ENCODE data around the gene CIT. TPM values are rescaled to one million over a fixed set of nuclear protein-coding genes. Genes with fewer than 3 reads are reported as not detected.
A peak's percentile ranks its signal among the peaks of the same experiment; 100 is the strongest.

The CIT gene
- total RNA-seq, 1 donor from 2014 or later: 1.8 TPM

DNA sequence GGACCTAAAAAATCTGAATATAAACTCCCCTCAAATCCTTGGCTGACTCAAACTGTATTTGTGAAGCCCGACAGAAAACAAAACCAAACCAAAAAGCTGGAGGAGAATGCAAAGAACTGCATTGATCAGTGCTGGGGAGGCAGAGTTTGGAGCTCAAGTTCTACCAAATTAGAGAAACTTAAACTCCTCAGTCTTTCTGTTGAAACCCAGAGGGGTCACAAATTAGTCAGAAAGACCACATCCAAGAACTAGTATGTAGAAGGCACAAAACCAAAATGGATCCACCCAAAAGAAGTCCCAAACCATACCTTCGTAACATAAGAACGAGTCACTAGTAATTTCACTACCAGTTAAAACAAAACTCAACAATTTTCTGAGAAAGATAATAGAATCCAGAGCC lies 224.5 kb downstream of the CIT start:
- no peak for DNase-seq (ENCODE audit: low read depth in 2 of 2)

DNA sequence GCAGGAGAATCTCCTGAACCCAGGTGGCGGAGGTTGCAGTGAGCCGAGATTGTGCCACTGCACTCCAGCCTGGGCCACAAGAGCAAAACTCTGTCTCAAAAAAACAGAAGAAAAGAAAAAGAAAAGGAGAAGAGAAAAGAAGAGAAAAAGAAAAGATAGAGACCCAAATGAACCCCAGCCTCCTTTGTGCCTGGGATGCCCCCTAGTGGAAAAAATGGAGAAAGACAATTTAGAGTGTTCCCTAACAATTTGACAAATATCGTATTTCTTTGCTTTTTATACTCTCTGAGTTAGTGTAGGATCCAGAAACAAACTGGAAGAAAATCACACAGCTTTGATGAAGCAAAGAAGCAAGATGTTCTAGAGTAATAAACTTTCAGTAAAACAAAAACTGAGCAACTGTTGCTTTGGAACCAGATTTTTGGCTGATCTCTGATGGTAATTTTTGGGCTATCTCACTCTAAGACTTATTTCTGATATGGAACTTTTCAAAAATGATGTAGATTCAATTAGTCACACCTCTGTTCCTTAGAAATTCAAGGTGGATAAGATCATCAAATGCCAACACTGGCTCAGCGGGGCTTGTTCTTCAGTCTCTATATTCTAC lies 227.8 kb downstream of the CIT start:
- DNase-seq (ENCODE audit: low read depth in 2 of 2): peak in 1 of 2 donors; percentile 29

DNA sequence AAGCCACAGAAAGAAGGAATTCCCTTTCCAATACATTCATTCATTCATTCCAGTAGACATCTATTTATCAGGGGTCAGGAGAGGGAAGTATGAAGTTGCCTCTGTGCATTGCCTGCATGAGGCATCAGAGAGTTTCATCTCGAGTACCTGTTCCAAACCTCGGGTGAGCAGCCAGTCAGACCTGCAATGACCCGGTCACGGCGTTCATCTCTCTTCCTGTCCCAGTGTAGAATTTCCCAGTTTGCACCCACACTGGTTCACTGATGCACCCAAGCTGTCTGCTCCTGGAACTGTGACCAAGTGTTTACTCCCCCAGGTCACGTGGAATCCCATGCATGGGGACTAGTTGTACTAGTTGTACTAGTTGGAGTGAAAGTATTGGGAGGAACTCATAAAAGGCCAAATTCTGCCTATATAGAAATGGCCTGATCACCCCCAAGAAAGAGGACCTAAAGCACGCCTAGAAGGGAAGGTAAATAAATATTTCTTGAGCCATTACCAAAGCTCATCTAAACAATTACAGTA lies 231.5 kb downstream of the CIT start:
- DNase-seq (ENCODE audit: low read depth in 2 of 2): no peak

DNA sequence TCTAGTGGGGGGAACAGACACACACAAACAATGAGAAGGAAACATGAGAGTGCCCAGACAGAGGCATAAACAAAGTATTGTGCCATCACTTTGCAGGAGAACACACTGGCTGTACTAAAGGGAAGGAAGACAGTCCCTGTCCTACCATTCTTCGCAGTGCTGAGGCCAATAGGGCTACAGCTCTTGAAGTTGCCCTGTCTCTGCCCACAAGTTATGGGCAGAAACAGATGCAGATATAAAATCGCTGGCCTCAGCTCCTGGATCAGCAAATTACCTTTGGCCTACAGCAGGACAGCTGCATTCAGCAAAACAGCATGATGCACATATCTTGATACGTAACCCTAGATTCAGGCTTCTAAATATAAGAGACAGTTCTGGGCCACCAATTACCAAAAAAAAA lies 232.2 kb downstream of the CIT start:
- no peak for DNase-seq (ENCODE audit: low read depth in 2 of 2)

DNA sequence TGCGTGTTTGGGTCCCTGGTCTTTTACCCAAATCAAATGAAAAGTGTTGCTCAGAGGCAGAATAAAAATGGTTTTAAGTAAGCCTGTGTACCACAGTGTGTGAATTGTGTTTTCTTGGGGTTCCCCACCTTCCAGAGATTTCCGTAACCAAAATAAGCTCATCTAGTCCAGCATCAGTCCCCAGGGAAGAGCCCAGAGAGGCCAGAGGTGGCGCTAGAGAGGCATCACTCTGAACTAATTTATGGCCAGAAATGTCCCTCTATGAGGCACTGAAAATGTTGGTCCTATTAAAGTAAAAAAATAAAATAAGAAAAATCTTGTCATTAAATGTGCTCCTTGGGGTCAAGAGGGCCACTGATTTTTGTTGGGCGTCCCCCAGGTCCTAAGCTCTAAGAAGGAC lies 234.1 kb downstream of the CIT start:
- DNase-seq (ENCODE audit: low read depth in 2 of 2): no peak

Other genes starting within 250 kb of the CIT start
- 16.3 and 20.6 TPM in 2 replicates for gene PRKAB1, start 209.2 kb downstream of the CIT start, total RNA-seq
- under 0.01 TPM in 2 replicates for gene BICDL1, start 111.9 kb upstream of the CIT start, total RNA-seq
- 30.9 and 41.3 TPM in 2 replicates for gene RAB35, start 239.4 kb upstream of the CIT start, total RNA-seq

Data from lung microvascular endothelial cell (primary cell).